Brain microvascular endothelial cell (primary cell): ENCODE data around the gene CTDNEP1.

ENCODE experiments used
- DNase-seq: peaks from one replicate; pipeline ENCODE4 v3.0.0-alpha.2; 2020
- H3K27ac ChIP-seq: fragments of 250-450 bp; sonication (Bioruptor Pico); 2 replicates; pipeline ENCODE4 v1.5.1; 2020; ENCODE audit warnings: mild to moderate bottlenecking, moderate library complexity
- H3K27me3 ChIP-seq: fragments of 250-450 bp; sonication (Bioruptor Pico); replicated peaks from 2 replicates; pipeline ENCODE4 v1.5.1; 2020; ENCODE audit warnings: mild to moderate bottlenecking
- H3K36me3 ChIP-seq: fragments of 250-450 bp; sonication (Bioruptor Pico); replicated peaks from 2 replicates; pipeline ENCODE4 v1.5.1; 2020; ENCODE audit warnings: mild to moderate bottlenecking
- H3K4me3 ChIP-seq: 2 replicates; pipeline ENCODE4 v1.5.1; 2011; ENCODE audit warnings: low read depth, mild to moderate bottlenecking, control low read depth, low read length, moderate library complexity
- CTCF ChIP-seq: IDR thresholded peaks from 2 replicates; pipeline ENCODE4 v1.5.1; 2011; ENCODE audit warnings: low read depth, mild to moderate bottlenecking, moderate library complexity, low read length, control low read depth, inconsistent platforms; ENCODE audit errors: missing control alignments
- in situ Hi-C: cut with HindIII; loops from 2 replicates; pipeline ENCODE4 v1.10.0; 2017; ENCODE audit warnings: low sequenced_read_pairs, low pct_ligation_motif_present

Gene CTDNEP1

GRCh38 chr17:7252176-7253043 lies 876 bp upstream of the CTDNEP1 start, which contains the start of gene ELP5:
ELP5 (plus strand) TSS chr17:7252215; CDS start chr17:7252551, 336 bp downstream.
- peak within 1 kb of the TSS; percentile 99 for H3K27ac ChIP-seq
- H3K4me3 ChIP-seq: peak within 1 kb of the TSS; percentile 94
- no peaks in the 10 kb centered on the region for H3K27me3 ChIP-seq
- TF ChIP-seq CTCF: no peak
- DNase-seq: peak; percentile 94
- H3K36me3 ChIP-seq: peaks cover 26% of the 10 kb centered on the region
- in situ Hi-C loops: no loop called here

GRCh38 chr17:7250695-7251627 lies 573 bp downstream of the CTDNEP1 start:
- no peak for DNase-seq
- H3K36me3 ChIP-seq: peaks cover 27% of the 10 kb centered on the region
- H3K27ac ChIP-seq: peak overlapping the region; percentile 99
- in situ Hi-C loops: no loop called here
- H3K4me3 ChIP-seq: peak overlapping the region; percentile 81
- no peak for TF ChIP-seq CTCF
- H3K27me3 ChIP-seq: no peaks in the 10 kb centered on the region

- in situ Hi-C loops: no loop called here
- H3K27me3 ChIP-seq: no peaks in the 10 kb centered on the region
- DNase-seq: no peak
- no peak overlapping the region for H3K27ac ChIP-seq
- no peak for TF ChIP-seq CTCF
- H3K36me3 ChIP-seq: peaks cover 25% of the 10 kb centered on the region
- peak overlapping the region; percentile 81 for H3K4me3 ChIP-seq
Observed at GRCh38 chr17:7249830-7250229, 1.7 kb downstream of the CTDNEP1 start.

- Histone ChIP-seq H3K27me3 (no peaks in the 10 kb centered on the region), H3K27ac (no peak overlapping the region), H3K36me3 (peaks cover 26% of the 10 kb centered on the region), H3K4me3 (no peak overlapping the region)
- in situ Hi-C loops: no loop called here
- TF ChIP-seq CTCF: no peak
- DNase-seq: no peak
Observed at GRCh38 chr17:7249214-7249613, 2.3 kb downstream of the CTDNEP1 start.

- in situ Hi-C loops: no loop called here
- Histone ChIP-seq H3K27me3 (no peaks in the 10 kb centered on the region), H3K36me3 (peaks cover 27% of the 10 kb centered on the region), H3K27ac (no peak overlapping the region), H3K4me3 (no peak overlapping the region)
- TF ChIP-seq CTCF: no peak
- no peak for DNase-seq
Observed at GRCh38 chr17:7248796-7249195, 2.7 kb downstream of the CTDNEP1 start.
